Gastroesophageal sphincter (tissue), 3 donors: Measurements from ENCODE around the gene CDH15.

Experiments
- EP300 ChIP-seq: sonication (generic); formaldehyde crosslinking; IDR thresholded peaks from one replicate; pipeline ENCODE4 v1.6.1; 2017; ENCODE audit warnings: antibody characterized with exemption, mild to moderate bottlenecking
- POLR2A ChIP-seq, 2 donors: fragments of 450-650 bp; IDR thresholded peaks; one replicate each; pipeline ENCODE4 v1.6.1; 2017; ENCODE audit warnings: antibody characterized with exemption in 2 of 2, mild to moderate bottlenecking in 2 of 2, moderate library complexity in 1 of 2
- POLR2AphosphoS5 ChIP-seq: sonication (generic); formaldehyde crosslinking; IDR thresholded peaks from one replicate; pipeline ENCODE4 v1.6.1; 2017; ENCODE audit warnings: antibody characterized with exemption
- TF ChIP-seq, protein P1 (sequence below), 4 experiments: fragments of 200-600 bp in 2 of 4; fragments of 450-650 bp in 2 of 4; sonication (generic) in 1 of 4; IDR thresholded peaks; one replicate each; pipeline ENCODE4 v1.5.1; 2017 to 2019; ENCODE audit warnings: antibody characterized with exemption in 4 of 4, mild to moderate bottlenecking in 2 of 4, moderate library complexity in 2 of 4

DNA sequence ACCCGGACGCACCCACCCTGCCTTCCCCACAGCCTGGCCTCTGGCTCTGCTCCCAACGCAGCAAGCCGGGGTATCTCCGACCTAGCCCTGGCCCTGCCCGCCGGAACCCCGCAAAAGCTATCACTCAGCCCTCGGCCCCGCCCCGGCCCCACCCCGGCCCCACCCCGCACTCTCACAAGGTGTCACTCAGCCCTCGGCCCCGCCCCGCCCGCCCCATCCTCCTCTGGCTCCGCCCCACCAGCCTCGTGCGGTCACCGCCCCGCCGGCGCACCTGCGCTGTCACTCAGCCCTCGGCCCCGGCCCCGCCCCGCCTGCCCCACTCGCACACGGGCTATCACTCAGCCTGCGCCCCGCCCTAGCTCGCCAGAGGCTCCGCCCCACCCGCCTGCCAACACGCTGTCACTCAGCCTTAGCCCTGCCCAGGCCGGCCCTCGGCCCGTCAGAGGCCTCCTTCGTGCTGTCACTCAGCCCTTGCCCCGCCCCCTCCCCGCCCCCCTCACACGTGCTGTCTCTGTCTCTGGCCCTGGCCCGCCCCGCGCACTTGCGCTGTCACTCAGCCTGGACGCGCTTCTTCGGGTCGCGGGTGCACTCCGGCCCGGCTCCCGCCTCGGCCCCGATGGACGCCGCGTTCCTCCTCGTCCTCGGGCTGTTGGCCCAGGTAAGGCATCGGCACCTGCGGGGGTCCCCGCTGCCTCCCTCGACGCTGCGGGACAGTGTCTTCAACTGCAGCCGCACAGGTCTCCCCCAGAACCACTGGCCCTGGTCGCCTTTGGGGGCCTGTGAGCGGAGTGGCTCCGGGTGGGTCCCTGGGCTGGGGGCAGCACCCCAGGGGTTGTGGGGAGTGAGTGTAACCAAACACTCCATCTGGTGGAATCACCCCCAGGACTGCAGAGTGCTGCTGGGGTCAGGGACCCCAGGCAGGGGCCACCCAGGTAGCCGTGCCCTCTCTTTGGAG, at the start of gene CDH15:
- TF ChIP-seq, protein P1, sequence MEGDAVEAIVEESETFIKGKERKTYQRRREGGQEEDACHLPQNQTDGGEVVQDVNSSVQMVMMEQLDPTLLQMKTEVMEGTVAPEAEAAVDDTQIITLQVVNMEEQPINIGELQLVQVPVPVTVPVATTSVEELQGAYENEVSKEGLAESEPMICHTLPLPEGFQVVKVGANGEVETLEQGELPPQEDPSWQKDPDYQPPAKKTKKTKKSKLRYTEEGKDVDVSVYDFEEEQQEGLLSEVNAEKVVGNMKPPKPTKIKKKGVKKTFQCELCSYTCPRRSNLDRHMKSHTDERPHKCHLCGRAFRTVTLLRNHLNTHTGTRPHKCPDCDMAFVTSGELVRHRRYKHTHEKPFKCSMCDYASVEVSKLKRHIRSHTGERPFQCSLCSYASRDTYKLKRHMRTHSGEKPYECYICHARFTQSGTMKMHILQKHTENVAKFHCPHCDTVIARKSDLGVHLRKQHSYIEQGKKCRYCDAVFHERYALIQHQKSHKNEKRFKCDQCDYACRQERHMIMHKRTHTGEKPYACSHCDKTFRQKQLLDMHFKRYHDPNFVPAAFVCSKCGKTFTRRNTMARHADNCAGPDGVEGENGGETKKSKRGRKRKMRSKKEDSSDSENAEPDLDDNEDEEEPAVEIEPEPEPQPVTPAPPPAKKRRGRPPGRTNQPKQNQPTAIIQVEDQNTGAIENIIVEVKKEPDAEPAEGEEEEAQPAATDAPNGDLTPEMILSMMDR (IDR thresholded peaks at IDR 0.05), result no peak
- TF ChIP-seq POLR2AphosphoS5 (no peak), EP300 (no peak), POLR2A (IDR thresholded peaks at IDR 0.05) (no peak)
